ENCODE results near the gene ARHGEF7.

- TF ChIP-seq CTCF (IDR thresholded peaks at IDR 0.05) (no peak), POLR2A (IDR thresholded peaks at IDR 0.05) (no peak)
Measured at GRCh38 chr13:111174377-111175114, 59.4 kb downstream of the ARHGEF7 start.

Data from vagina (tissue), 2 donors.